GM23338 (cell line): Measurements from ENCODE around the gene PSAPL1. TPM values are rescaled to one million over a fixed set of nuclear protein-coding genes. Genes with fewer than 3 reads are reported as not detected.

ENCODE experiments used
- ATAC-seq: fragments of 200-7000 bp; cut with Tn5 transposase; 3 replicates; pipeline ENCODE4 v1.9.1; 2020
- DNase-seq: peaks from one replicate; pipeline ENCODE4 v3.0.0-alpha.2; 2015; ENCODE audit warnings: low spot score
- H2AFZ ChIP-seq: fragments of 200-600 bp; sonication (generic); 2 replicates; pipeline ENCODE4 v1.8.0; 2016; ENCODE audit warnings: antibody characterized with exemption, mild to moderate bottlenecking, moderate library complexity
- H3F3A ChIP-seq: fragments of 200-600 bp; sonication (generic); replicated peaks from 2 replicates; pipeline ENCODE4 v1.8.0; 2017; ENCODE audit warnings: antibody characterized with exemption, mixed run types, low read depth
- H3K27ac ChIP-seq: fragments of 200-600 bp; sonication (generic); 2 replicates; pipeline ENCODE4 v1.6.1; 2016; ENCODE audit warnings: low read depth
- H3K27me3 ChIP-seq: fragments of 200-600 bp; sonication (generic); 2 replicates; pipeline ENCODE4 v1.8.0; 2016; ENCODE audit warnings: mild to moderate bottlenecking, mixed run types, moderate library complexity; ENCODE audit not compliant: insufficient read depth
- H3K36me3 ChIP-seq: fragments of 200-600 bp; sonication (generic); 2 replicates; pipeline ENCODE4 v1.8.0; 2016; ENCODE audit warnings: mild to moderate bottlenecking; ENCODE audit not compliant: insufficient read depth
- H3K4me1 ChIP-seq: fragments of 200-600 bp; sonication (generic); 2 replicates; pipeline ENCODE4 v1.8.0; 2016; ENCODE audit warnings: mild to moderate bottlenecking, moderate library complexity; ENCODE audit not compliant: insufficient read depth
- H3K4me2 ChIP-seq: fragments of 200-600 bp; sonication (generic); 2 replicates; pipeline ENCODE4 v1.7.1; 2017; ENCODE audit warnings: mixed run types
- H3K4me3 ChIP-seq: fragments of 200-600 bp; sonication (generic); 2 replicates; pipeline ENCODE4 v1.6.1; 2016; ENCODE audit warnings: mixed run types
- H3K79me2 ChIP-seq: fragments of 200-600 bp; sonication (generic); replicated peaks from 2 replicates; pipeline ENCODE4 v1.8.0; 2017; ENCODE audit warnings: mild to moderate bottlenecking; ENCODE audit not compliant: insufficient read depth
- H3K9me2 ChIP-seq: fragments of 200-600 bp; sonication (generic); 2 replicates; pipeline ENCODE4 v1.8.0; 2017; ENCODE audit not compliant: insufficient read depth
- H4K20me1 ChIP-seq: fragments of 200-600 bp; sonication (generic); replicated peaks from 2 replicates; pipeline ENCODE4 v1.8.0; 2017; ENCODE audit warnings: mild to moderate bottlenecking; ENCODE audit not compliant: insufficient read depth
- H3K27ac Mint-ChIP-seq: 2 replicates; pipeline ENCODE4 v1.8.0; 2020; ENCODE audit warnings: inconsistent platforms, mild to moderate bottlenecking, moderate library complexity, mixed read lengths
- H3K27me3 Mint-ChIP-seq: 3 replicates; pipeline ENCODE4 v1.8.0; 2022; ENCODE audit warnings: low read depth, mild to moderate bottlenecking, moderate library complexity, mixed read lengths, inconsistent platforms; ENCODE audit not compliant: insufficient read depth, poor library complexity
- H3K36me3 Mint-ChIP-seq: 3 replicates; pipeline ENCODE4 v1.8.0; 2021; ENCODE audit warnings: low read depth, mild to moderate bottlenecking, inconsistent platforms, moderate library complexity, mixed read lengths
- H3K4me1 Mint-ChIP-seq: 3 replicates; pipeline ENCODE4 v1.8.0; 2020; ENCODE audit warnings: mild to moderate bottlenecking, inconsistent platforms, mixed read lengths
- H3K4me3 Mint-ChIP-seq: 3 replicates; pipeline ENCODE4 v1.8.0; 2021; ENCODE audit warnings: moderate library complexity, mild to moderate bottlenecking, inconsistent platforms, mixed read lengths
- H3K9me3 Mint-ChIP-seq: 3 replicates; pipeline ENCODE4 v1.8.0; 2020; ENCODE audit warnings: moderate library complexity, mild to moderate bottlenecking, inconsistent platforms, mixed read lengths
- EZH2phosphoT487 ChIP-seq: fragments of 200-600 bp; sonication (generic); IDR thresholded peaks from one replicate; pipeline ENCODE4 v1.8.1; 2018; ENCODE audit warnings: antibody characterized with exemption; ENCODE audit not compliant: unreplicated experiment
- JUNB ChIP-seq: IDR thresholded peaks from one replicate; pipeline ENCODE4 v1.6.1; 2016; ENCODE audit warnings: antibody characterized with exemption; ENCODE audit not compliant: unreplicated experiment
- REST ChIP-seq: IDR thresholded peaks from one replicate; pipeline ENCODE4 v1.6.1; 2018; ENCODE audit warnings: antibody characterized with exemption; ENCODE audit not compliant: unreplicated experiment
- ZNF331 ChIP-seq: fragments of 250-450 bp; sonication (Bioruptor Pico); IDR thresholded peaks from 2 replicates; pipeline ENCODE4 v1.5.0; 2020; ENCODE audit warnings: low read depth, mild to moderate bottlenecking, moderate library complexity
- ZNF462 ChIP-seq: fragments of 250-450 bp; sonication (Bioruptor Pico); IDR thresholded peaks from 2 replicates; pipeline ENCODE4 v1.5.0; 2020; ENCODE audit warnings: mild to moderate bottlenecking, moderate library complexity
- polyA plus RNA-seq: library from polyadenylated mRNA; unstranded; fragments of >200 nt; fragmentation: Nextera tagmentation; extraction: Ambion mirVana; gene quantifications from 2 replicates; pipeline ENCODE4 v1.2.1, GENCODE V29; 2016
- total RNA-seq: library from RNA; depleted of rRNA; stranded (reverse); fragments of >200 nt; shearing (Covaris generic); gene quantifications from 2 replicates; pipeline ENCODE4 v1.2.3, GENCODE V29; 2014

The PSAPL1 gene
- total and polyA plus RNA-seq, 2 experiments from 2014 or later: not detected

GRCh38 chr4:7392438-7393421 is 42.0 kb downstream of the PSAPL1 start:
- Mint-ChIP-seq H3K36me3 (no peaks in the 10 kb centered on the region), H3K9me3 (no peaks in the 10 kb centered on the region), H3K27me3 (peaks cover 12% of the 10 kb centered on the region), H3K4me3 (no peak overlapping the region), H3K4me1 (peaks cover 3% of the 10 kb centered on the region; the same call in 2 of the 3 replicates), H3K27ac (no peak overlapping the region)
- Histone ChIP-seq H3K4me2 (no peak overlapping the region), H3K4me1 (no peaks in the 10 kb centered on the region), H3K79me2 (no peaks in the 10 kb centered on the region), H4K20me1 (no peaks in the 10 kb centered on the region), H3K27ac (no peak overlapping the region), H3K9me2 (no peaks in the 10 kb centered on the region), H3K36me3 (no peaks in the 10 kb centered on the region), H3K4me3 (no peak overlapping the region), H2AFZ (no peak overlapping the region), H3K27me3 (no peaks in the 10 kb centered on the region), H3F3A (no peaks in the 10 kb centered on the region)
- no peak for TF ChIP-seq JUNB
- TF ChIP-seq ZNF331: no peak
- no peak for TF ChIP-seq REST
- no peak for TF ChIP-seq ZNF462
- TF ChIP-seq EZH2phosphoT487: no peak
- ATAC-seq: peak; percentile 19; the same call in 1 of the 3 replicates
- DNase-seq: peak; percentile 9
